Neutrophil (primary cell): ENCODE data around the gene FLOT2.

Experiments
- H3K27ac ChIP-seq: fragments of 200-600 bp; sonication (generic); 2 replicates; pipeline ENCODE4 v1.5.1; 2016; ENCODE audit warnings: mild to moderate bottlenecking, moderate library complexity
- H3K27me3 ChIP-seq: fragments of 200-600 bp; sonication (generic); 2 replicates; pipeline ENCODE4 v1.6.0; 2016; ENCODE audit warnings: mild to moderate bottlenecking
- H3K36me3 ChIP-seq: fragments of 200-600 bp; sonication (generic); 2 replicates; pipeline ENCODE4 v1.5.1; 2017
- H3K4me1 ChIP-seq, 2 experiments: fragments of 200-600 bp in 1 of 2; sonication (generic) in 1 of 2; 1 replicate in 1 of 2; 2 replicates in 1 of 2; pipeline versions ENCODE4 v1.5.1 to v1.6.1; 2013 to 2016; ENCODE audit warnings: low read depth in 1 of 2, low read length in 1 of 2, mild to moderate bottlenecking in 1 of 2, moderate library complexity in 1 of 2; ENCODE audit not compliant: control insufficient read depth in 1 of 2, insufficient read depth in 1 of 2
- H3K4me3 ChIP-seq, 2 experiments: fragments of 200-600 bp in 1 of 2; sonication (generic) in 1 of 2; 1 replicate in 1 of 2; 2 replicates in 1 of 2; pipeline ENCODE4 v1.5.1; 2013 to 2016; ENCODE audit warnings: low read depth in 1 of 2, low read length in 1 of 2, mild to moderate bottlenecking in 1 of 2, moderate library complexity in 1 of 2
- H3K9me3 ChIP-seq: fragments of 200-600 bp; sonication (generic); 2 replicates; pipeline ENCODE4 v1.5.1; 2016
- CTCF ChIP-seq: fragments of 200-600 bp; sonication (generic); IDR thresholded peaks from 2 replicates; pipeline ENCODE4 v1.5.1; 2016; ENCODE audit warnings: antibody characterized with exemption

Gene FLOT2

GRCh38 chr17:28885363-28885762 is 12.2 kb downstream of the FLOT2 start:
- Histone ChIP-seq H3K9me3 (no peaks in the 10 kb centered on the region), H3K4me3 (no peak overlapping the region), H3K27me3 (no peaks in the 10 kb centered on the region), H3K4me1 (peaks cover 9 to 20% of the 10 kb centered on the region in 2 experiments), H3K36me3 (peaks cover 94% of the 10 kb centered on the region), H3K27ac (peak overlapping the region; percentile 30)
- no peak for TF ChIP-seq CTCF

- H3K9me3 ChIP-seq = no peaks in the 10 kb centered on the region
- no peaks in the 10 kb centered on the region for H3K27me3 ChIP-seq
- TF ChIP-seq CTCF = no peak
- H3K27ac ChIP-seq = peak overlapping the region; percentile 46
- peaks cover 99% of the 10 kb centered on the region for H3K36me3 ChIP-seq
- H3K4me3 ChIP-seq = no peak overlapping the region
- H3K4me1 ChIP-seq = peaks cover 0 to 9% of the 10 kb centered on the region in 2 experiments
These were observed 13.4 kb downstream of the FLOT2 start for GRCh38 chr17:28883967-28884702.

- Histone ChIP-seq H3K4me1 (peaks cover 0 to 2% of the 10 kb centered on the region in 2 experiments), H3K4me3 (no peak overlapping the region), H3K27me3 (no peaks in the 10 kb centered on the region), H3K9me3 (no peaks in the 10 kb centered on the region), H3K36me3 (peaks cover 100% of the 10 kb centered on the region), H3K27ac (peak overlapping the region; percentile 46)
- no peak for TF ChIP-seq CTCF
These were observed 15.2 kb downstream of the FLOT2 start for GRCh38 chr17:28882154-28882895.

DNA sequence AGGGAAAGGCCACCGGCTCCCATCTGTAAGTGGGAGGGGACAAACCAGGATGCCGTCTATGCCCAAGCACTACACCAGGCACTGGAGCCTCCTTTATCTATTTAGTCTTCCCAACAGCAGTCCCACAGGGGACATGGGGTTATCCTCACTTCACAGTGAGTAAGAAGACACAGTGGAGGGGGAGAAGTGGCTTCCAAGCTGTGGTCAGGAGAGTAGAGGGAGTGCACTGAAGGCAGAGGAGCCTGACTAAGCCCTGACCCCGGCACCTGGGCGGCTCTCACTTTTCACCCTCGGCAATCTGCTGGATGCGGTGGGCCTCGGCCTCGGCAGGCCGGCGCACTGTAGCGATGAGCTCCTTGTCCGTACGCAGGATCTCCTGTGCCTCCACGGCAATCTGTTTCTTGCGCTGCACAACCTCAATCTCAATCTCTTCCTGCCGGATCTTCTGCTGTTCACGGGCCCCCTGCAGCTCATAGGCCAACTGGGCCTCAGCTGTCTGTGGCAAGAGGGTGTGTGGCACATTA is 15.9 kb downstream of the FLOT2 start:
- no peak for TF ChIP-seq CTCF
- no peaks in the 10 kb centered on the region for H3K9me3 ChIP-seq
- no peaks in the 10 kb centered on the region for H3K27me3 ChIP-seq
- no peak overlapping the region for H3K4me3 ChIP-seq
- no peaks in the 10 kb centered on the region for H3K4me1 ChIP-seq
- peaks cover 93% of the 10 kb centered on the region for H3K36me3 ChIP-seq
- peak overlapping the region; percentile 44 for H3K27ac ChIP-seq

- Histone ChIP-seq H3K36me3 (peaks cover 82% of the 10 kb centered on the region), H3K27ac (peak overlapping the region; percentile 44), H3K4me3 (no peak overlapping the region), H3K9me3 (no peaks in the 10 kb centered on the region), H3K4me1 (no peaks in the 10 kb centered on the region), H3K27me3 (no peaks in the 10 kb centered on the region)
- TF ChIP-seq CTCF = no peak
These were observed 17.0 kb downstream of the FLOT2 start for GRCh38 chr17:28880572-28880945.
